GM19043 (cell line): ENCODE measurements around the gene RPL10.
"Not testable (repeated sequence)": the region's sequence is repeated elsewhere in the genome, so short reads cannot be mapped to it uniquely, and the experiment has no call there.

Experiments used
- ATAC-seq: cut with Tn5 transposase; IDR thresholded peaks from one replicate; pipeline ENCODE4 v1.9.1; 2021; ENCODE audit warnings: low read depth; ENCODE audit not compliant: unreplicated experiment

The RPL10 gene

DNA sequence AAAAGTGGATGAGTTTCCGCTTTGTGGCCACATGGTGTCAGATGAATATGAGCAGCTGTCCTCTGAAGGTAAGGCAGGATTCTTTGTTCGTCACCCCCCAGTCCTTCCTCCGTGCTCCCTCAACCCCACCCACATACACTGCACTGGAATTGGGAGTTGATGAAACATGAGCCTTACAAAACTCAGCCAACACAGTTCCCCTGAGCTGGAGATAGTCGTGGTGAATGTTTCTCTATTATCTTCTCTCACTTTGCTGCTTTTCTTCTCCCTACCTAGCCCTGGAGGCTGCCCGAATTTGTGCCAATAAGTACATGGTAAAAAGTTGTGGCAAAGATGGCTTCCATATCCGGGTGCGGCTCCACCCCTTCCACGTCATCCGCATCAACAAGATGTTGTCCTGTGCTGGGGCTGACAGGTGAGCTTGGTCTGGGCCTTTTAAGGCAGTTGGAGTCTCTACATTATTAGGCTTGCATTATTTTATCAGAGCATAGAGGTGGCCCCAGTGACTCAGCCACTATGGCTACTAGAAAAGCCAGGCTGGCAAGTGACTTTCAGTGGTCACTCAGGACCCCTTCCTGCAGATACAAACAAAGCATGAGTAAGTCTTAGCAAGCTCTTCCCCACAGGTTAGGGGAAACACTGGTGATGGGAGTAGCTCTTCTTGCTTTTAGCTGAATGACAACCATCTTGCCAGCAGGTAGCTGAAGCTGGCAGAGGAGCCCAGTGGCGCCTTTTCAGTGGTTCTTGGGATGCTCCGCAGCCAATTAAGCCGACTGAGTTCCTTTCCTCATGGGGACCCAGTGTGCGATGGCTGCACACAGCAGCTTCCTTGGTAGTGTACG lies 1.6 kb downstream of the RPL10 start:
- no peak for ATAC-seq

DNA sequence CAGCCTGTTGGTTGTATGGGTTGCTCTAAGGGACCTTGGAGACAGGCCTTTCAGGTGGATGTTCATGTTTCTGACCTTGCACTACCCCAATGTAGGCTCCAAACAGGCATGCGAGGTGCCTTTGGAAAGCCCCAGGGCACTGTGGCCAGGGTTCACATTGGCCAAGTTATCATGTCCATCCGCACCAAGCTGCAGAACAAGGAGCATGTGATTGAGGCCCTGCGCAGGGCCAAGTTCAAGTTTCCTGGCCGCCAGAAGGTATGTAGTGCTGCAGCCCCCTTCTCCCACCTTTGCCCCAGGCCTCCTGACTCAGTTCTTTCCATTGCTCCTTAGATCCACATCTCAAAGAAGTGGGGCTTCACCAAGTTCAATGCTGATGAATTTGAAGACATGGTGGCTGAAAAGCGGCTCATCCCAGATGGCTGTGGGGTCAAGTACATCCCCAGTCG lies 2.2 kb downstream of the RPL10 start:
- not testable (repeated sequence) for ATAC-seq

DNA sequence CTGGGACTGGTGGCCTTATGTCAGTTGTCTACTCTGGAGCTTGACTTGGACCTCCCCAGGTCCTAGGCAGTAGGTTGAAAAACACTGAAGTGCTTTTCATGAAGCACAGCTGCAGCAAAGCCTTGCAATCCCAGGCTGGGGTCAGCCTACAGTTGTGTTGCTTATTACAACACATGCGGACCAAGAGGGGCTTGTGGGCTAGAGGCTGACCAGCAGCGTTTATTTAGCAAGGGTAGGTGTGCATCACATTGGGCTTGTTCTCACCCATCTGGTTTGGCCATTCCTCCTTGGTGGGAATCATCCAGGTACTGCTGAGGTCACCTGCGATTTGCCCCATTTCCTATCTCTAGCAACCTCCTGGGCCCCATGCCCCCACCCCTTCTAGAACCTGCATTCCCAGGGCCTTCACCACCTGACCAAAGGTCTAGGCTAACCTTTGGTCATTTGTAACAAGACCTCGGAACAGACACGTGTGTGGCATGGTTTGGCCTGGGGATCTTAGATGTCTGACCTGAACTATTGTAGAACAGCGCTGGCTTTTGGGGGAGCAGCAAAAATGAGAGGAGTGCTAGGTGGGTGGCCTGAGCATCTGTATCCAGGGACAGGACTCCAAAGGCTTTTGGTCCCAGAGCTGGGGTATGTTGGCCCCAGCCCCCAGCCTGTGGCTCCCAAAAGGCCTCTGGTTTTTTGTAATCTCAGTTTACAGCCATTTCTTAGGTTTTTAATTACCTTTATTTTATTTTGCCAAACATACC lies 3.0 kb downstream of the RPL10 start:
- no peak for ATAC-seq

DNA sequence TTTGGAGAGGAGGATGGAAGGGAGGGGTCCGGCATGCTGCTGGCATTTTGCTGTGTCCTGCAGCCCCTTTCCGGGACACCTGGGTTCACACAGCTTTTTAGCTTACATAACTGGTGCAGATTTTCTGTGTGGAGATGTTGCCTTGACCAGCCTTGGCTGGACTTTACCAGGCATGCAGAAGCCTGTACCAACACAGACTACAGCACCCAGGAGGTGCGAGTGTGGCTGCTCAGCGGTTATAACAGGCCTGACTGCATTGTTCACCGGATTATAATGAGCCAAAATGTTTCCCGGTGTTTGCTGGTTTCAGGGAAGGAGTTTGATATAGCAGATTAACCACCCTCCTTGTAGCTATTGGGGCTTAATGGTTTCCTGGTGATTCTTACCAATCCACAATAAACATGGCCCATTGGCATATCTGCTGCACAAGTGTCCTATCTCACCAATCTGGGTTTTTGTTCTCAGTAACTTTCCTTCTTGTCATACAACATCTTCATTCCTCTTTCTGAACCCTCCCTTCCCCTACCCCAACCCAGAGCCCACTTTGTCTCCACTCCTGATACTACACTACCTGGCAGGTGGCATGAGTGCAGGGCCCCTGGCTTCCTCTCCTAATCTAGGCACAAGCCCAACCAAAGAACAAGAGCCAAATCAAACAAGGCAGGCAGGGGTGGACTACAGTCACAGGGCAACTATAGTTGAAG lies 3.9 kb downstream of the RPL10 start:
- ATAC-seq = no peak

DNA sequence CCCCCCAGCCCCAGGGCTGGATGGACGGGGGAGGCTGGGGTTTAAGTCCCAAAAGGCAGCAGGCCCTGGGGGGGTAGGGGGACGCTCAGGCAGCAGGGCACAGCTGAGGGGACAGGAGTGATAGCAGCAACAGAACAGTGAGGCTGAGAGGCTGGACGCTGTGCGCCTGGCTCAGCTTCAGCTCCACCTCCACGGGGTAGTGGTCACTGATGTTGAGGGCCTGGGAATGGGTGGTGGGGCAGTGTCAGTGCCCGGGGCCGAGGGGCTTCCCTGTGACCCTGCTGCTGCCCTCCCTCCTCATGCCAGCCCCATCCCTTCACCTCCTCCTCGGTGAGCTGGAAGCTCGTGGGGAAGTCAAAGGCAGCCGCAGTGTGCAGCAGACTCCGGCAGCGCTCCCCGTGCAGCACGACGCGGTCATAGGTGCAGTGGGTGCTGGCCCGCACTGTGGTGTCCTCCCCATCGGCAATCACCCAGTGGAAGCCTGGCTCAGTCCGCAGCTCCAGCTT lies 4.5 kb downstream of the RPL10 start:
- ATAC-seq = no peak

DNA sequence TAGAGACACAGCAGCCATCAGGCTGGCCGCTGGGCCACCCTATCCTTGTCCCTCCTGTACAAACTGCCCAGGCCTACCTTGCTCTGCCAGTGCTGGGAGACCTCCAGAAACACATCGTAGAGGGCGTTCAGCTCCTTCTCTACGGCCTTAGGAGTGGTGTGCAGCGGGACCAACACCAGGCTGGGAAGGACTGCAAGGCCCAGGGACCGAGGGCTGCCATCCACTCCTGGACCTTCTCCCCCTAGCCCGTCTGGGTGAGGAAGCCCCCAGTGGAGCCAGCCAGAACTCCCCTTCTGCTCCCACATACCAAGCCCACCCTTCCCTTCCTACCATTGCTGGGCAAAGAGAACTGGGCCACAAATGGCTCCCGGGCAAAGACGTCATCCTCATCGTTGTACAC lies 5.0 kb downstream of the RPL10 start:
- no peak for ATAC-seq

DNA sequence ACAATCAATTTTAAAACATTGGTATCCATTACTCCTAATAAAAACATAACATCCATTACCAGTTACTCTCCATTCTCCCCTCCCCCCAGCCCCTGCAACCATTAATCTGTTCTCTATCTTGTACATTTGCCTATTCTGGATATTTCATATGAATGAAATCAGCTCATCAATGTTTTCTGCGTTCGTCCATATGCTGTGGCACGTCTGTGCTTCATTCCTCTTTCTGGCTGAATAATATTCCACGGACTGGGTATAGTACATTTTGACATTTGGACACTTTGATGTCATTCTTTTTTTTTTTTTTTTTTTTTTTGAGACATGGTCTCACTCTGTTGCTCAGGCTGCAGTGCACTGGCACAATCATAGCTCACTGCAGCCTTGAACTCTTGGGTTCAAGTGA lies 5.7 kb downstream of the RPL10 start:
- no peak for ATAC-seq

DNA sequence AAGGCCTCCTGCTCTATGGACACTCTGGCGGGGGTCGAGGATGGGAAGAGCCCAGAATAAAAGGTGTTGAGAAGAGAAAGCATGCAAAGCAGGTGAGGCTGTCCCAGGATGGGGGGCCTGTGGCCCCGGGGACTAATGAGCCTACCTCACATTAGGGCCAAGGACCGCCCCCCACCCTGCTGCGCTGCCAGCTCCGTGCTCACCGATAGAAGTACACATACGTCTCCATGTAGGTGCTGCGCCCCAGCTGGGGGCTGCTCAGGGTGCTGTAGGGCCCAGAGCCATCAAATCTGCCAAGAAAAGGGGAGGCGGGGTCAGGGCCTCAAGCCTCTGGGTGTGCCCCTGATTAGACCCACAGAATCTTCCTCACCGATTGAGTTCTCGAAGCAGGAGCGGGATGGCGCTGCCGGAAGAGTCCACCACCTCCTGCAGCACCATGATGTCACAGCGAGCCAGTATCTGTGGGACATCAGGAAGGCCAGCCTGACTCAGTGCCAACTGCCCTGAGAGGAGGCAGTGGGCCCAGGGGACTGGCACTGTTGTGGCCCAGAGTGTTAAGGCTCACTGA lies 6.5 kb downstream of the RPL10 start:
- no peak for ATAC-seq

DNA sequence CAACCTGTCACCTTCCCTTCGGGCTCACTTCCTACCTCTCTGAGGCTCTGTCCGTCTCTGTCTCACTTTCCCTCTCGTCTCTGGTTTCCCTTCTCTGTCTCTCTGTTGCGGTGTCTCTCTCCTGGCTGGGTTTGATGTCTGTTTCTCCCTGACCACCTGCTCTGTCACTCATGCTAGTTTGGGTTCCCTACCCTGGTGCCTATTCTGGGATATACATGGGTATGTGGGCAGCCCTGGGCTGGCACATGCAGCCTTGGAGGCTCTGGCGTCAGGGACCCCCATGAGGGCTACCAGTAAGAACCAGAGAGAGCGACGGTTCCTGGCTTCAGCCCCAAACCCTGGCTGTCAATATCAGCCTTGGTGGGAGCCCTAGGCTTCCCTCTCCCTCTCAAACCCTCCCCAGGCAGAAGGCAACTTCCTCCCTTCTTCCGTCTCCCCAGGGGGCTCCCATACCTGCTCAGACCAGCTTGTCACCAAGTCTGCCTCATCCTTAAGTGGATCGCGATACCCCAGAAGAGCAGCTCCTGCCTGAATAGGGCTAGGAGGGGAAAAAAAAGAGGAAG lies 10.6 kb downstream of the RPL10 start:
- peak; percentile 23 for ATAC-seq

DNA sequence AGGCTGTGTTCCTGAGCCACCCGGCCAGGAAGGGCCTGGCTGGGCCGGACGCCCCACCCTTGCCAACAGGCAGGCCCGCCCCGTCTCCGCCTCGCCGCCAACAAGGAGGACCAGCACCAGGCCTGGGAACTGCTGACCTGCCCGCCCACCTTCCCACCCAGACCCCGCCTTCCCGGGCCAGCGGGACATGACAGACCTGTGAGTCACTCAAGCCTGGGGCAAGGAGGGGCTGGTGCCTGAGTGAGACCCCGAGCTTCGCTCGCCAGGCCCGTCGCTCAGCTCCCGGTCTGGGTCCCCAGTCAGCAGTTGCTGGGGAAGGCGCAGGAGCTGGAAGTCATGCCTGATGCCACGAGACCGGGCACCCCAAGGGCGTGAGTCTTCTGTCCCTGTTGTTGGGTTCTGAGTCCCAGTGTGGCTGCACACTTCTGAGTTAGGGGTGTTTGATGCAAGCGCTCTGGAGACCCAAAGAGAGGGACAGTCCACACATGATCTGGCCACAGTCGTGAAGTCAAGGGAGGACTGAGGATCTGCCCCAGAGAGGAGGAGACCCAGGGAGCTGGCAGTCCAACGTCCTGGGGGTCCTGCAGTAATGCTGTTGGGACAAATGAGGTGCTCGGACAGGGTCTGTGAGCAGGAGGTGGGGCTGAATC lies 11.2 kb downstream of the RPL10 start, which contains the start of gene DNASE1L1:
Gene DNASE1L1, minus strand, starts transcription at position 33 of the 650 bp plus-strand sequence. CDS start 3,686 bp downstream, outside the sequence.
- ATAC-seq = peak; percentile 48

DNA sequence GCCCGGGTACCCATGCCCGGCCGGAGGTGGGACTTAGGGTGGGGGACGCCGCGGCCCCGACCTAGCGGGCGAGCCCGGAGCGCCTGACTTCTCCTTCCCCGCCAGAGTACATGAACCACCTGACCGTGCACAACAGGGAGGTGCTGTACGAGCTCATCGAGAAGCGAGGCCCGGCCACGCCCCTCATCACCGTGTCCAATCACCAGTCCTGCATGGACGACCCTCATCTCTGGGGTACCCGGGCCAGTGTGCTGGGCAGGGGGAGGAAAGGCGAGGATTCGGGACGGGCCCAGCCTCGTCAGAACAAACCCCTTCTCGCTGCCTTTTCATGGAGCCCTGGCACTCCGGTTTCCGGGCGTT lies 13.8 kb downstream of the RPL10 start:
- no peak for ATAC-seq

DNA sequence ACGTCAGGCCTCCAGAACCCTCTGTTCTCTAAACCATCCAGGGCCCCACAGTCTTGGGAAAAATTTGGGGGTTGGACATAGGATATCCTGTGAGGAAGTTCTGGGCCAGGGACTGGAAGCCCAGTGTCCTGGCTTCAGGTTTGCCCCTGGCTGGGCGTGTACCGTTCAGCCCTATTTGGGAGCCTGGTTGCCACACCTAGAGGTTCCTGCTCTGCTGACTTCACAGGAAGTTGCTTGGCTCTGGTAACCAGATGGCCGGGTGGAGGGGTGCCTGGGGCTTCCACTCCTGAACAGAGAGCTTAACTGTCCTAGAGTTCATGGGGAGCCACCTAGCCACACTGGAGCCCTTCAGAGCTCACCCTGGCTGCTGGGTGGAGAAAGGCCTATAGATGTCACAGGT lies 14.3 kb downstream of the RPL10 start:
- ATAC-seq = no peak

DNA sequence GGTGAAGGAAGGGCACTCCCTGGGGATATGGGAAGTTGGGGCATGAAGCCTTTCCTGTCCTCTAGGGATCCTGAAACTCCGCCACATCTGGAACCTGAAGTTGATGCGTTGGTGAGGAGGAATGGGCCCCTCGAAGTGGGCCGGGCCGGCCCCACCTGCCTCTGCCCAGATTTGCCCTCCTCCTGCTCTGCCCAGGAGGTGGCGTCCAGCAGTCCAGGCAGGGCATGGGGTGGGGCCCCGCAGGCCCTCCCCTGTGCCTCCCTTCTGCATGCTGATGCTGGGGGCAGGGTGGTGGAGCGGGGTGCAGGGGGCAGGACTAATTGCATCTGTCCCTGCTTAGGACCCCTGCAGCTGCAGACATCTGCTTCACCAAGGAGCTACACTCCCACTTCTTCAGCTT lies 15.0 kb downstream of the RPL10 start:
- no peak for ATAC-seq

DNA sequence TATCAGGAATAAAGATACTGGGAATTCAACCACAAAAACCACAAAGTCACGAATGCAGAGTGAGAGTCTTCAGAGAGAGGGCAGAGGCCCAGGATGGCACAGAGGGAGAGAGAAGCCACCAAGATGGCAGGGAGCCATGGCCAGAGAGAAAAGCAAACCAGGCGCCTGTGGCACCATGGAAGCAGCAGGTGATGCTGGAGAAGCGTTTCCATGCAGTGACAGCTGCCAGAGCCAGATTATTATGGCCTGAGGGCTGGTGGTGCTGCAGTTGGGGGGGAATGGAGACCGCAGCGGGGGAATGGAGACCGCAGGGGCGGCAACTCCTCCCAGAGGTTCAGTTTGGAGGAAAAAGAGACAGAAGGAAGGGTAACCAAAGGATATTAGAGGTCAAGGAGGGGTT lies 19.0 kb downstream of the RPL10 start:
- ATAC-seq = no peak

DNA sequence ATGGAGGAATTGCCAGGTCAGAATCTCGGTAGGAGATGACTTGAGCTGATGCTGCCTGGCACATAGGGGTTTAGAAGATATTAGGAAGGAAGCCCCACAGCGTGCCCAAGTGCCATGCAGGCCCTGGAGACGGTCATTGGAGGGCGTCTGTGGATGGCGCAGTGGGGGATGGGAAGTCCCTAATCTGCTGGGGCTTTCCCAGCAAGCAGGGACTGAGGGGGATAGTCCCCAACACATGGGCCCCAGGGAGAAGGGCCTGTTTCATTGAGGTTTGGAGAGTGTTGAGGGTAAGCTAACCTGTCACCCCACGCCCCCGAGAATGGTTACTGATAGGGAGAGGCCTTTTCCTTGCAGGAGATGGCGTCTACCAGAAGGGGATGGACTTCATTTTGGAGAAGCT lies 21.0 kb downstream of the RPL10 start:
- no peak for ATAC-seq

DNA sequence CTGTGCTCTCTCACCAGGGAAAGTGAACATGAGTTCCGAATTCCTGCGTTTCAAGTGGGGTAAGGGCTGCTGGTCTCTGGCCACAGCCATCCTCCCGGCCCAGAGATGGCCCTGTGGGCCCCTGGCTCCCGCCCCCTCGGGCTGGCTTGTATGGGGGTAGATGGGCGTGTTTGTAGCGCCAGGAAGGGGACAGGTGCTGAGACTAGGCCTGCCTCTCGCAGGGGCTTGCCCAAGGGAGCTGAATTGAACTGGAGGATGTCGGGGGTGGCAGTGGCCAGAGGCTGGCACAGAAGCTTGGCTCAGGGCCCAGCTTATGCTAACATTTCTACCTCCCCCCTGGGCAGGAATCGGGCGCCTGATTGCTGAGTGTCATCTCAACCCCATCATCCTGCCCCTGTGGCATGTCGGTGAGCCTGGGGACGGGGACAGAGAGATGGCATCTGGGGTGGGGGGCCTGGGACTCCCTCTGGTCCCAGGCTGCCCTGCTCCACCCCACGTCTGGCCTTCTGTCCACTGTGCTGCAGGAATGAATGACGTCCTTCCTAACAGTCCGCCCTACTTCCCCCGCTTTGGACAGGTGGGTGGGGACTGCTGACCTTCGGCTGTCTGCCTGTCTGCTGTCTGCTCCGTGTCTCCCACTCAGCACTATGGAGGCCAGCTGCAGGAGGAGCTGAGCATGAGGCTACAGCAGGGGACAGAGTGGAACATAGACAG lies 21.7 kb downstream of the RPL10 start:
- no peak for ATAC-seq

DNA sequence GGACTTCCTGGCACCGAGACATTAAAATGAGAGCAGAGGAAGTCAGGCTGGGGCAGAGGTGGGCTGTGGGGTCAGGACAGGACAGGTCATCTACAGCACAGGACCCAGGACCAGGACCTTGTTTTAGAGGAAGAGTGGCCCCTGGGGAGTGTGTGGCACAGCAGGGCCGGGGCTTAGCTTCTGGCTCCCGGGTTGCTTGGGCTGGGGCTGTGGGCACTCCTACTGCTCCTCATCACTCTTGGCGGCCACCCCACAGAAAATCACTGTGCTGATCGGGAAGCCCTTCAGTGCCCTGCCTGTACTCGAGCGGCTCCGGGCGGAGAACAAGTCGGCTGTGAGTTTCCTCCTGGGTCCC lies 22.2 kb downstream of the RPL10 start:
- ATAC-seq = no peak

DNA sequence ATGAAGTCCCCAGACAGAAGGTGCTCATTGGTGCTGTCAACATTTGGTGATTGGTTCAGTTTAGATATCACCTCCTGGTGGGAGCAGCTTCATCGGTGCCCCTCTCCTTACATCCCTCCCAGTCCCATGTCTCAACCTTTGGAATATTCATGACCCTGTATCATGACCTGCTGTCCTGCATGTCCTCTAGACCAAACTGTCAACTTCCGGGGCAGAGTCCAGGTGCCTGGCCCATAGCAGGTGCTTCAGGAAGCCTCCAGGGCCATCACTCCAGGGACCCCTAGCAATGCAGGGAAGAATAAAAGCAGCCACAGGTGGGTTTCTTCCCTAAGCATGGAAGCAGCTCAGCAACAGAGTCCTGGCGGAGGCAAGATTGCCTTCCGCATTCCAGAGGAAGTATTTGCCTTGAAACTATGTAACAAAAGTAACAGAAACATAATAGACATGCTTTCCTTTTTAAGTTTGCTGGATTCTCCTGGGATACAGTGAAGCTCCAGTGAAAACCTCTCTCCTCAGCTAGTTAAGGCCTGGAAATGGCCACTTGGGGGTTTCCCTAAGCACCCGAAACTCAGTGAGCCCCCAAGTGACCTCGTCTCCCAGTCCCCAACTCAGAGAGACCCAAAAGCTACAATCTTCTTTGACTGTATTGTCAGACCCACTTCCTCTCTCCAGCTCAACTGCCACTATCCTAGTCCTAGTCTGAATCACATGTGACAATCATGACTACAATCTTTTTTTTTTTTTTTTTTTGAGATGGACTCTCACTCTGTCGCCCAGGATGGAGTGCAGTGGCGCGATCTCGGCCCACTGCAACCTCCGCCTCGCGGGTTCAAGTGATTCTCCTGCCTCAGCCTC lies 29.0 kb downstream of the RPL10 start:
- ATAC-seq = no peak
